ENCODE data around the gene LYST.

LYST gene

GRCh38 chr1:235722858-235723257 is 143.8 kb downstream of the LYST start:
- in situ Hi-C loops (cut with HindIII; ENCODE audit: low sequenced_read_pairs) = no loop called here

- in situ Hi-C loops (cut with HindIII; ENCODE audit: low sequenced_read_pairs) = no loop called here
Observed at GRCh38 chr1:235721982-235722381, 144.7 kb downstream of the LYST start.

- in situ Hi-C loops (cut with HindIII; ENCODE audit: low sequenced_read_pairs) = no loop called here
Observed at GRCh38 chr1:235720544-235720943, 146.2 kb downstream of the LYST start.

- in situ Hi-C loops (cut with HindIII; ENCODE audit: low sequenced_read_pairs) = no loop called here
Observed at GRCh38 chr1:235714205-235714897, 152.4 kb downstream of the LYST start.

- in situ Hi-C loops (cut with HindIII; ENCODE audit: low sequenced_read_pairs) = no loop called here
Observed at GRCh38 chr1:235712812-235713211, 153.9 kb downstream of the LYST start.

- in situ Hi-C loops (cut with HindIII; ENCODE audit: low sequenced_read_pairs) = no loop called here
Observed at GRCh38 chr1:235710687-235711086, 156.0 kb downstream of the LYST start.

- in situ Hi-C loops (cut with HindIII; ENCODE audit: low sequenced_read_pairs) = no loop called here
Observed at GRCh38 chr1:235709018-235709417, 157.7 kb downstream of the LYST start.

- in situ Hi-C loops (cut with HindIII; ENCODE audit: low sequenced_read_pairs) = no loop called here
Observed at GRCh38 chr1:235708390-235708962, 158.2 kb downstream of the LYST start.

- in situ Hi-C loops (cut with HindIII; ENCODE audit: low sequenced_read_pairs) = no loop called here
Observed at GRCh38 chr1:235703506-235703905, 163.2 kb downstream of the LYST start.

GRCh38 chr1:235702412-235702811 is 164.3 kb downstream of the LYST start:
- in situ Hi-C loops (cut with HindIII; ENCODE audit: low sequenced_read_pairs) = no loop called here

- in situ Hi-C loops (cut with HindIII; ENCODE audit: low sequenced_read_pairs) = no loop called here
Observed at GRCh38 chr1:235697508-235697907, 169.2 kb downstream of the LYST start.

GRCh38 chr1:235689356-235689755 is 177.3 kb downstream of the LYST start:
- in situ Hi-C loops (cut with HindIII; ENCODE audit: low sequenced_read_pairs) = no loop called here

- in situ Hi-C loops (cut with HindIII; ENCODE audit: low sequenced_read_pairs) = no loop called here
Observed at GRCh38 chr1:235688096-235688495, 178.6 kb downstream of the LYST start.

- in situ Hi-C loops (cut with HindIII; ENCODE audit: low sequenced_read_pairs) = no loop called here
Observed at GRCh38 chr1:235683653-235684052, 183.1 kb downstream of the LYST start.

- in situ Hi-C loops (cut with HindIII; ENCODE audit: low sequenced_read_pairs) = no loop called here
Observed at GRCh38 chr1:235682216-235682615, 184.5 kb downstream of the LYST start.

GRCh38 chr1:235679644-235680043 is 187.1 kb downstream of the LYST start:
- in situ Hi-C loops (cut with HindIII; ENCODE audit: low sequenced_read_pairs) = no loop called here

GRCh38 chr1:235679005-235679404 is 187.7 kb downstream of the LYST start:
- in situ Hi-C loops (cut with HindIII; ENCODE audit: low sequenced_read_pairs) = no loop called here

- in situ Hi-C loops (cut with HindIII; ENCODE audit: low sequenced_read_pairs) = no loop called here
Observed at GRCh38 chr1:235675152-235675890, 191.4 kb downstream of the LYST start.

GRCh38 chr1:235673981-235674380 is 192.7 kb downstream of the LYST start:
- in situ Hi-C loops (cut with HindIII; ENCODE audit: low sequenced_read_pairs) = no loop called here

- in situ Hi-C loops (cut with HindIII; ENCODE audit: low sequenced_read_pairs) = no loop called here
Observed at GRCh38 chr1:235671992-235672391, 194.7 kb downstream of the LYST start.

GRCh38 chr1:235670157-235670776 is 196.4 kb downstream of the LYST start:
- in situ Hi-C loops (cut with HindIII; ENCODE audit: low sequenced_read_pairs) = no loop called here

- in situ Hi-C loops (cut with HindIII; ENCODE audit: low sequenced_read_pairs) = no loop called here
Observed at GRCh38 chr1:235669277-235669676, 197.4 kb downstream of the LYST start.
